GM23248 (cell line): ENCODE measurements around the gene OR10A7. TPM values are rescaled to one million over a fixed set of nuclear protein-coding genes. Genes with fewer than 3 reads are reported as not detected.
"Not testable (repeated sequence)": the region's sequence is repeated elsewhere in the genome, so short reads cannot be mapped to it uniquely, and the experiment has no call there.

Source experiments
- DNase-seq: peaks from one replicate; pipeline ENCODE4 v3.0.0-alpha.2; 2015
- H2AFZ ChIP-seq: fragments of 200-600 bp; sonication (generic); 2 replicates; pipeline ENCODE4 v1.6.1; 2016; ENCODE audit warnings: antibody characterized with exemption
- H3F3A ChIP-seq: fragments of 200-600 bp; sonication (generic); 2 replicates; pipeline ENCODE4 v1.6.1; 2016; ENCODE audit warnings: mild to moderate bottlenecking, antibody characterized with exemption, mixed run types; ENCODE audit not compliant: insufficient read depth
- H3K27ac ChIP-seq: fragments of 200-600 bp; sonication (generic); 2 replicates; pipeline ENCODE4 v1.5.1; 2016; ENCODE audit warnings: mild to moderate bottlenecking
- H3K27me3 ChIP-seq: fragments of 200-600 bp; sonication (generic); replicated peaks from 2 replicates; pipeline ENCODE4 v1.6.1; 2016; ENCODE audit warnings: mild to moderate bottlenecking; ENCODE audit not compliant: insufficient read depth
- H3K36me3 ChIP-seq: fragments of 200-600 bp; sonication (generic); 2 replicates; pipeline ENCODE4 v1.6.1; 2016; ENCODE audit warnings: low read depth, mild to moderate bottlenecking
- H3K4me1 ChIP-seq: fragments of 200-600 bp; sonication (generic); 2 replicates; pipeline ENCODE4 v1.6.1; 2016; ENCODE audit warnings: mild to moderate bottlenecking; ENCODE audit not compliant: insufficient read depth
- H3K4me2 ChIP-seq: fragments of 200-600 bp; sonication (generic); one replicate; pipeline ENCODE4 v1.6.1; 2016; ENCODE audit warnings: mild to moderate bottlenecking; ENCODE audit not compliant: unreplicated experiment
- H3K4me3 ChIP-seq: fragments of 200-600 bp; sonication (generic); 2 replicates; pipeline ENCODE4 v1.5.1; 2016; ENCODE audit warnings: mild to moderate bottlenecking
- H3K79me2 ChIP-seq: fragments of 200-600 bp; sonication (generic); 2 replicates; pipeline ENCODE4 v1.6.1; 2016; ENCODE audit warnings: mild to moderate bottlenecking; ENCODE audit not compliant: insufficient read depth
- H3K9ac ChIP-seq: fragments of 200-600 bp; sonication (generic); 2 replicates; pipeline ENCODE4 v1.6.1; 2016; ENCODE audit warnings: mild to moderate bottlenecking
- H3K9me2 ChIP-seq: fragments of 200-600 bp; sonication (generic); 2 replicates; pipeline ENCODE4 v1.6.1; 2016; ENCODE audit warnings: mixed run types, mild to moderate bottlenecking, moderate library complexity; ENCODE audit not compliant: insufficient read depth
- H3K9me3 ChIP-seq: fragments of 200-600 bp; sonication (generic); one replicate; pipeline ENCODE4 v1.6.1; 2017; ENCODE audit warnings: low read depth
- H4K20me1 ChIP-seq: fragments of 200-600 bp; sonication (generic); 2 replicates; pipeline ENCODE4 v1.6.0; 2016; ENCODE audit not compliant: insufficient read depth
- EZH2 ChIP-seq: fragments of 200-600 bp; sonication (generic); IDR thresholded peaks from 2 replicates; pipeline ENCODE4 v1.6.1; 2018; ENCODE audit warnings: antibody characterized with exemption, mild to moderate bottlenecking; ENCODE audit not compliant: insufficient read depth, poor library complexity, severe bottlenecking
- EZH2phosphoT487 ChIP-seq: fragments of 200-600 bp; sonication (generic); IDR thresholded peaks from 2 replicates; pipeline ENCODE4 v1.6.1; 2018; ENCODE audit warnings: antibody characterized with exemption, moderate library complexity, mild to moderate bottlenecking, low read depth; ENCODE audit not compliant: insufficient read depth
- WGBS, 2 experiments: methylation state at CpG; one replicate each; pipeline ENCODE4 v1.1.6; 2015 to 2017; ENCODE audit warnings: low lambda C conversion rate in 2 of 2, low coverage in 1 of 2; ENCODE audit errors: missing lambda C conversion rate in 2 of 2; 5-methylcytosine and 5-hydroxymethylcytosine counted together
- in situ Hi-C: fragments of 300-500 bp; cut with MboI; formaldehyde crosslinking; loops from 2 replicates; pipeline ENCODE4 v1.15.0; 2020
- polyA plus RNA-seq: library from polyadenylated mRNA; unstranded; fragments of >200 nt; fragmentation: Nextera tagmentation; extraction: Ambion mirVana; gene quantifications from 2 replicates; pipeline ENCODE4 v1.2.1, GENCODE V29; 2016
- total RNA-seq: library from RNA; depleted of rRNA; stranded (reverse); fragments of >200 nt; shearing (Covaris generic); gene quantifications from 2 replicates; pipeline ENCODE4 v1.2.3, GENCODE V29; 2014; rRNA removed

The OR10A7 gene
- total RNA-seq (not detected in 2 replicates), polyA plus RNA-seq (not detected in 2 replicates)

- no peaks in the 10 kb centered on the region for H3K4me1 ChIP-seq
- H2AFZ ChIP-seq: no peak within 1 kb of the TSS
- 10 to 15% methylated on average over 2 of the region's 2 CpGs for WGBS, 2 experiments
- no peaks in the 10 kb centered on the region for H3K79me2 ChIP-seq
- H3K9me2 ChIP-seq: peaks cover 5% of the 10 kb centered on the region; the same call in 1 of the 2 replicates
- H3K27ac ChIP-seq: no peak within 1 kb of the TSS
- H3K4me3 ChIP-seq: no peak within 1 kb of the TSS
- no peaks in the 10 kb centered on the region for H3F3A ChIP-seq
- no peaks in the 10 kb centered on the region for H3K9me3 ChIP-seq
- no peaks in the 10 kb centered on the region for H3K27me3 ChIP-seq
- TF ChIP-seq EZH2phosphoT487 (no peak), EZH2 (no peak)
- no peaks in the 10 kb centered on the region for H3K36me3 ChIP-seq
- H3K4me2 ChIP-seq: no peak within 1 kb of the TSS
- no peaks in the 10 kb centered on the region for H4K20me1 ChIP-seq
- H3K9ac ChIP-seq: no peak within 1 kb of the TSS
- in situ Hi-C loops: no loop called here
- no peak for DNase-seq
Observed at GRCh38 chr12:55220725-55221124, at the start of gene OR10A7. Gene OR10A7 (plus strand): TSS chr12:55221025. CDS start chr12:55221025, 0 bp downstream.

GRCh38 chr12:55171445-55171844, 49.4 kb upstream of the OR10A7 start:
- Histone ChIP-seq H3K9me3 (no peaks in the 10 kb centered on the region), H3K36me3 (no peaks in the 10 kb centered on the region), H3K9me2 (no peaks in the 10 kb centered on the region), H3K4me2 (no peak overlapping the region), H3K27me3 (no peaks in the 10 kb centered on the region; the same call in 1 of the 2 replicates), H4K20me1 (no peaks in the 10 kb centered on the region), H3K4me3 (no peak overlapping the region), H3K9ac (no peak overlapping the region), H3K4me1 (no peaks in the 10 kb centered on the region), H2AFZ (no peak overlapping the region), H3F3A (no peaks in the 10 kb centered on the region), H3K27ac (no peak overlapping the region), H3K79me2 (no peaks in the 10 kb centered on the region)
- 60 to 63% methylated on average over 2 of the region's 2 CpGs for WGBS, 2 experiments
- TF ChIP-seq EZH2 (no peak), EZH2phosphoT487 (no peak)
- in situ Hi-C loops: no loop called here
- no peak for DNase-seq

- H3F3A ChIP-seq, H3K79me2 ChIP-seq, H3K27ac ChIP-seq, H2AFZ ChIP-seq, H4K20me1 ChIP-seq, H3K36me3 ChIP-seq, H3K9me2 ChIP-seq, in situ Hi-C loops, H3K9ac ChIP-seq, H3K4me1 ChIP-seq, DNase-seq, H3K4me3 ChIP-seq, H3K4me2 ChIP-seq, H3K27me3 ChIP-seq, H3K9me3 ChIP-seq: not testable (repeated sequence)
- WGBS, 2 experiments: 3 to 6% methylated on average over 2 of the region's 2 CpGs
Observed at GRCh38 chr12:55171846-55172245, 49.0 kb upstream of the OR10A7 start.

- DNase-seq: no peak
- no peaks in the 10 kb centered on the region for H3K9me3 ChIP-seq
- no peak overlapping the region for H3K9ac ChIP-seq
- H2AFZ ChIP-seq: no peak overlapping the region
- H3K4me2 ChIP-seq: no peak overlapping the region
- no peaks in the 10 kb centered on the region for H3K9me2 ChIP-seq
- H3K79me2 ChIP-seq: no peaks in the 10 kb centered on the region
- H4K20me1 ChIP-seq: no peaks in the 10 kb centered on the region
- in situ Hi-C loops: no loop called here
- H3K27me3 ChIP-seq: no peaks in the 10 kb centered on the region; the same call in 1 of the 2 replicates
- no peaks in the 10 kb centered on the region for H3K4me1 ChIP-seq
- 0% methylated on average over 1 of the region's 1 CpG for WGBS, 2 experiments
- H3K4me3 ChIP-seq: no peak overlapping the region
- TF ChIP-seq EZH2 (no peak), EZH2phosphoT487 (no peak)
- H3K27ac ChIP-seq: no peak overlapping the region
- no peaks in the 10 kb centered on the region for H3K36me3 ChIP-seq
- no peaks in the 10 kb centered on the region for H3F3A ChIP-seq
Observed at GRCh38 chr12:55172686-55173085, 48.1 kb upstream of the OR10A7 start.

- H3K27me3 ChIP-seq: no peaks in the 10 kb centered on the region; the same call in 1 of the 2 replicates
- H3K9me2 ChIP-seq: no peaks in the 10 kb centered on the region
- no peak for DNase-seq
- no peaks in the 10 kb centered on the region for H3K36me3 ChIP-seq
- no peak for TF ChIP-seq EZH2phosphoT487
- no peak for TF ChIP-seq EZH2
- H3K4me1 ChIP-seq: no peaks in the 10 kb centered on the region
- no peak overlapping the region for H2AFZ ChIP-seq
- no peaks in the 10 kb centered on the region for H3K79me2 ChIP-seq
- no peak overlapping the region for H3K4me3 ChIP-seq
- H3K9me3 ChIP-seq: no peaks in the 10 kb centered on the region
- 12 to 13% methylated on average over 2 of the region's 2 CpGs for WGBS, 2 experiments
- H3K4me2 ChIP-seq: no peak overlapping the region
- H3K27ac ChIP-seq: no peak overlapping the region
- H4K20me1 ChIP-seq: no peaks in the 10 kb centered on the region
- H3F3A ChIP-seq: no peaks in the 10 kb centered on the region
- no peak overlapping the region for H3K9ac ChIP-seq
- in situ Hi-C loops: no loop called here
Observed at GRCh38 chr12:55173456-55173855, 47.4 kb upstream of the OR10A7 start.
